Smooth muscle cell (in vitro differentiated cells): ENCODE measurements around the gene ANTXR1. TPM values are rescaled to one million over a fixed set of nuclear protein-coding genes. Genes with fewer than 3 reads are reported as not detected.
"Not testable (repeated sequence)": the region's sequence is repeated elsewhere in the genome, so short reads cannot be mapped to it uniquely, and the experiment has no call there.

Experiments used
- DNase-seq: peaks from one replicate; lab custom pipeline; 2025; ENCODE audit not compliant: unreplicated experiment; lab: John Stamatoyannopoulos, UW
- H2AFZ ChIP-seq: fragments of 200-600 bp; sonication (generic); 2 replicates; pipeline ENCODE4 v1.6.0; 2016; ENCODE audit warnings: antibody characterized with exemption, low read depth, mild to moderate bottlenecking
- H3F3A ChIP-seq: fragments of 200-600 bp; sonication (generic); 2 replicates; pipeline ENCODE4 v1.6.0; 2017; ENCODE audit warnings: antibody characterized with exemption, low read depth
- H3K27ac ChIP-seq: fragments of 200-600 bp; sonication (generic); 2 replicates; pipeline ENCODE4 v1.5.1; 2016; ENCODE audit warnings: low read depth, mild to moderate bottlenecking
- H3K27me3 ChIP-seq: fragments of 200-600 bp; sonication (generic); 2 replicates; pipeline ENCODE4 v1.6.1; 2016; ENCODE audit warnings: low read depth, mild to moderate bottlenecking
- H3K36me3 ChIP-seq: fragments of 200-600 bp; sonication (generic); 2 replicates; pipeline ENCODE4 v1.5.1; 2016; ENCODE audit warnings: low read depth
- H3K4me1 ChIP-seq: fragments of 200-600 bp; sonication (generic); 2 replicates; pipeline ENCODE4 v1.5.1; 2016; ENCODE audit warnings: low read depth
- H3K4me2 ChIP-seq: fragments of 200-600 bp; sonication (generic); 2 replicates; pipeline ENCODE4 v1.6.0; 2016; ENCODE audit warnings: mild to moderate bottlenecking
- H3K4me3 ChIP-seq: fragments of 200-600 bp; sonication (generic); 2 replicates; pipeline ENCODE4 v1.5.1; 2016; ENCODE audit warnings: mild to moderate bottlenecking
- H3K79me2 ChIP-seq: fragments of 200-600 bp; sonication (generic); 2 replicates; pipeline ENCODE4 v1.6.0; 2016; ENCODE audit warnings: low read depth, mild to moderate bottlenecking
- H3K9ac ChIP-seq: fragments of 200-600 bp; sonication (generic); 2 replicates; pipeline ENCODE4 v1.6.0; 2016; ENCODE audit warnings: low read depth
- H3K9me3 ChIP-seq: fragments of 200-600 bp; sonication (generic); replicated peaks from 2 replicates; pipeline ENCODE4 v1.5.1; 2016; ENCODE audit warnings: low read depth
- H4K20me1 ChIP-seq: fragments of 200-600 bp; sonication (generic); 2 replicates; pipeline ENCODE4 v1.6.0; 2016; ENCODE audit warnings: low read depth
- CTCF ChIP-seq: fragments of 200-600 bp; sonication (generic); IDR thresholded peaks from 2 replicates; pipeline ENCODE4 v1.5.1; 2017; ENCODE audit warnings: borderline replicate concordance, mild to moderate bottlenecking, antibody characterized with exemption; ENCODE audit not compliant: insufficient read depth, poor library complexity, severe bottlenecking
- WGBS: methylation state at CpG from one replicate; pipeline ENCODE4 v1.1.7; 2016; ENCODE audit warnings: low lambda C conversion rate; 5-methylcytosine and 5-hydroxymethylcytosine counted together
- polyA plus RNA-seq: library from polyadenylated mRNA; unstranded; fragments of >200 nt; fragmentation: Nextera tagmentation; extraction: Ambion mirVana; gene quantifications from 2 replicates; pipeline ENCODE4 v1.2.1, GENCODE V29; 2016
- total RNA-seq: library from RNA; depleted of rRNA; stranded (reverse); fragments of >200 nt; gene quantifications from 2 replicates; pipeline ENCODE4 v1.2.3, GENCODE V29; 2014

ANTXR1 gene
- total and polyA plus RNA-seq, 2 experiments from 2014 or later: 292 to 309 TPM

- H3K27me3 ChIP-seq: no peaks in the 10 kb centered on the region
- peaks cover 10% of the 10 kb centered on the region for H3K9me3 ChIP-seq
- H3K4me3 ChIP-seq: no peak overlapping the region
- H3F3A ChIP-seq: peaks cover 13% of the 10 kb centered on the region
- H2AFZ ChIP-seq: no peak overlapping the region
- no peaks in the 10 kb centered on the region for H3K79me2 ChIP-seq
- no peak overlapping the region for H3K27ac ChIP-seq
- 96% methylated on average over 3 of the region's 3 CpGs for WGBS
- DNase-seq: no peak
- no peaks in the 10 kb centered on the region for H4K20me1 ChIP-seq
- no peak overlapping the region for H3K4me2 ChIP-seq
- no peaks in the 10 kb centered on the region for H3K36me3 ChIP-seq
- H3K4me1 ChIP-seq: peaks cover 18% of the 10 kb centered on the region
- H3K9ac ChIP-seq: no peak overlapping the region
- TF ChIP-seq CTCF: no peak
Observed at GRCh38 chr2:69255760-69256159, 242.8 kb downstream of the ANTXR1 start.

- H3K4me2 ChIP-seq, H3K4me1 ChIP-seq, H3K4me3 ChIP-seq, H2AFZ ChIP-seq, H3K27me3 ChIP-seq, H3F3A ChIP-seq, H3K27ac ChIP-seq, H4K20me1 ChIP-seq, H3K36me3 ChIP-seq, H3K79me2 ChIP-seq, H3K9ac ChIP-seq, DNase-seq: not testable (repeated sequence)
- WGBS: 93% methylated on average over 12 of the region's 12 CpGs
- peaks cover 11% of the 10 kb centered on the region for H3K9me3 ChIP-seq
Observed at GRCh38 chr2:69259994-69260591, 247.1 kb downstream of the ANTXR1 start.

DNA sequence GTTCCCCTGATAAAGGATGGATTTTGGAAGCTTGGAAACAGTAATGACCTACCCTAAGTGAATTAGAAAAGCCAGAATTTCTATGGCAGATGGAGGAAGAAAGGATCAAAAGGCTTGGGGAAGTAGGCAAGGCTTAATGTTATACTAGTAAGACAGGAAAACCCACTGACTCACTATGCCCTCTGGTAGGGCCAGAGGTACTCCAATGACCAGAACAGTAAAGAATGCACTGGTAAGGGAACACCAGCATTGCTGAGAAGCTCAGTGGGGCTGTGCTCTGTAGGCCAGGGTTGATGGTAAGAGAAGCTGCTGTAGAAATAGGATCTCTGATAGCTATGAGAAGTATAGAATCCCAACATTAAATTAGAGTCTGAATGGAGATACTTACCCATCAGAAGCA is 247.7 kb downstream of the ANTXR1 start:
- no peak overlapping the region for H3K4me3 ChIP-seq
- DNase-seq: no peak
- no peak overlapping the region for H3K27ac ChIP-seq
- peaks cover 11% of the 10 kb centered on the region for H3K9me3 ChIP-seq
- H3K27me3 ChIP-seq: no peaks in the 10 kb centered on the region
- TF ChIP-seq CTCF: no peak
- no peak overlapping the region for H3K9ac ChIP-seq
- H3K4me2 ChIP-seq: no peak overlapping the region
- H2AFZ ChIP-seq: no peak overlapping the region
- no peaks in the 10 kb centered on the region for H3K4me1 ChIP-seq
- H3F3A ChIP-seq: no peaks in the 10 kb centered on the region
- H3K36me3 ChIP-seq: no peaks in the 10 kb centered on the region
- H3K79me2 ChIP-seq: no peaks in the 10 kb centered on the region
- H4K20me1 ChIP-seq: no peaks in the 10 kb centered on the region

GRCh38 chr2:69269330-69269729 is 256.4 kb downstream of the ANTXR1 start:
- no peak for DNase-seq
- 95% methylated on average over 4 of the region's 4 CpGs for WGBS

More at GRCh38 chr2:69269330-69269729, 256.4 kb downstream of the ANTXR1 start:
- no peak overlapping the region for H3K4me2 ChIP-seq
- no peak overlapping the region for H3K27ac ChIP-seq
- no peaks in the 10 kb centered on the region for H3K4me1 ChIP-seq
- no peaks in the 10 kb centered on the region for H3K27me3 ChIP-seq
- no peaks in the 10 kb centered on the region for H4K20me1 ChIP-seq
- H3K9me3 ChIP-seq: no peaks in the 10 kb centered on the region
- no peak overlapping the region for H3K4me3 ChIP-seq
- no peak for TF ChIP-seq CTCF
- no peak overlapping the region for H3K9ac ChIP-seq
- H3K36me3 ChIP-seq: no peaks in the 10 kb centered on the region
- H3F3A ChIP-seq: no peaks in the 10 kb centered on the region
- no peak overlapping the region for H2AFZ ChIP-seq
- H3K79me2 ChIP-seq: no peaks in the 10 kb centered on the region
